ENCODE data around the gene ADK.
"Not testable (repeated sequence)": the region's sequence is repeated elsewhere in the genome, so short reads cannot be mapped to it uniquely, and the experiment has no call there.

The ADK gene

GRCh38 chr10:74305730-74306129, 154.7 kb downstream of the ADK start:
- no peak for DNase-seq (ENCODE audit: low read depth)

GRCh38 chr10:74306227-74306982, 155.4 kb downstream of the ADK start:
- DNase-seq (ENCODE audit: low read depth), result no peak

- no peak for DNase-seq (ENCODE audit: low read depth)
These were observed 156.1 kb downstream of the ADK start for GRCh38 chr10:74307061-74307651.

- DNase-seq (ENCODE audit: low read depth), result no peak
These were observed 159.7 kb downstream of the ADK start for GRCh38 chr10:74310652-74311257.

GRCh38 chr10:74314166-74314565, 163.1 kb downstream of the ADK start:
- no peak for DNase-seq (ENCODE audit: low read depth)

- no peak for DNase-seq (ENCODE audit: low read depth)
These were observed 169.0 kb downstream of the ADK start for GRCh38 chr10:74320026-74320425.

- no peak for DNase-seq (ENCODE audit: low read depth)
These were observed 169.7 kb downstream of the ADK start for GRCh38 chr10:74320717-74321116.

GRCh38 chr10:74322141-74322540, 171.1 kb downstream of the ADK start:
- DNase-seq (ENCODE audit: low read depth), result no peak

- no peak for DNase-seq (ENCODE audit: low read depth)
These were observed 171.5 kb downstream of the ADK start for GRCh38 chr10:74322565-74322964.

- no peak for DNase-seq (ENCODE audit: low read depth)
These were observed 177.4 kb downstream of the ADK start for GRCh38 chr10:74328388-74328787.

- no peak for DNase-seq (ENCODE audit: low read depth)
These were observed 178.9 kb downstream of the ADK start for GRCh38 chr10:74329873-74330272.

- DNase-seq (ENCODE audit: low read depth), result no peak
These were observed 179.6 kb downstream of the ADK start for GRCh38 chr10:74330646-74331045.

GRCh38 chr10:74332398-74332797, 181.4 kb downstream of the ADK start:
- DNase-seq (ENCODE audit: low read depth), result no peak

GRCh38 chr10:74333174-74333573, 182.2 kb downstream of the ADK start:
- DNase-seq (ENCODE audit: low read depth), result no peak

- no peak for DNase-seq (ENCODE audit: low read depth)
These were observed 183.2 kb downstream of the ADK start for GRCh38 chr10:74334221-74334620.

- DNase-seq (ENCODE audit: low read depth), result no peak
These were observed 184.5 kb downstream of the ADK start for GRCh38 chr10:74335501-74335900.

GRCh38 chr10:74337330-74338016, 186.5 kb downstream of the ADK start:
- DNase-seq (ENCODE audit: low read depth), result no peak

GRCh38 chr10:74342991-74343390, 192.0 kb downstream of the ADK start:
- no peak for DNase-seq (ENCODE audit: low read depth)

GRCh38 chr10:74343804-74344203, 192.8 kb downstream of the ADK start:
- DNase-seq (ENCODE audit: low read depth), result no peak

- no peak for DNase-seq (ENCODE audit: low read depth)
These were observed 193.3 kb downstream of the ADK start for GRCh38 chr10:74344306-74344705.

- no peak for DNase-seq (ENCODE audit: low read depth)
These were observed 196.5 kb downstream of the ADK start for GRCh38 chr10:74347522-74347921.

GRCh38 chr10:74353021-74353420, 202.0 kb downstream of the ADK start:
- not testable (repeated sequence) for DNase-seq (ENCODE audit: low read depth)

- DNase-seq (ENCODE audit: low read depth), result no peak
These were observed 210.7 kb downstream of the ADK start for GRCh38 chr10:74361678-74362077.

Data from stimulated activated CD8-positive, alpha-beta memory T cell treated with anti-CD3 and anti-CD28 coated beads, Interleukin-12 subunit alpha, Interleukin-12 subunit beta, amount 100 ng/mL, for 4 hours (primary cell).